ENCODE data around the gene C12orf57. TPM values are rescaled to one million over a fixed set of nuclear protein-coding genes. Genes with fewer than 3 reads are reported as not detected.

The C12orf57 gene
- polyA plus RNA-seq, 4 donors, result 124 to 184 (median 147) TPM

DNA sequence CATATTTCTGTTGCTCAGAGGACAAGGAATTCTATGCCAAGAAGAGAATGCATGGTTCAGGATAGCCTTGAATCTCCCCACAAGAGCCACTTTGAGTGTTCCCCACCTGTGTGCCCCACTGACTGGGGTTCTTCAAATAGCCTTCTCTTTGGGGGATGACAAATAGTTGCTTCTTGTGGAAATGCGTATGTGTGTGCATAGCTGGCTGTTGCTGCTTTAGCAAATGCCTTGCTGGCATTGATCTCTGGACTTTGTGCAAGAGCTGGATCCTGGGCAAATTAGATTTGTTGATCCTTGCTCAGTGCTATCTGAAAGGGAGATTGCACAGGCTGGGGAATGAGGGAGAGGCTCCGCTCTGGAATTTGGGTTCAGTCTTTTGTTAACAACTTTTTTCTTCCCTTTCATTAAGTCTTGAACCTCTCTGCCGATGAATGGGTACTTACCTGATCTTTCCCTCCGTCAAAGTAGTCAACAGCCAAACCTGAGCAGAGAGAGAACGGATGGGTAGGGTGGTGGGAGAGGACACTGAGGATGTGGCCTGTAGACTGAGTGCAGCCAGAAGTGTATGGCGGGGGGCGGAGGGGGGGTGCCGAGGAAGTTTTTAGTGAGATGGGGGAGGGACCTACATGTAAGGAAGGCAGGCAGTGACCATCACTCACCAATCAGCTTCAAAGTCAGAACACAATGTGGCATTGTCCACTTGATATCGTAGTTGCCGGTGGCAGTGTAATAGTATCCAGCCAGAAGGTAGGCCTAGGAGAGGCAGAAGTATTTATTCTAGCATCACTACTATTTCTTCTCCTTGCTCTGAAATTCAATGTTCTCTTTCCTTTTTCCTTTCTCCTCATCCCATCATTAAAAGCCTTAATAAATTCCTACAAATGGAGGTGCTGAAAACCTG, 37.6 kb downstream of the C12orf57 start:
- DNase-seq (ENCODE audit: low read depth in 4 of 4, low spot score in 3 of 4), result no peak

- DNase-seq (ENCODE audit: low read depth in 4 of 4, low spot score in 3 of 4), result no peak
These were observed 38.7 kb downstream of the C12orf57 start for GRCh38 chr12:6982532-6982931.

DNA sequence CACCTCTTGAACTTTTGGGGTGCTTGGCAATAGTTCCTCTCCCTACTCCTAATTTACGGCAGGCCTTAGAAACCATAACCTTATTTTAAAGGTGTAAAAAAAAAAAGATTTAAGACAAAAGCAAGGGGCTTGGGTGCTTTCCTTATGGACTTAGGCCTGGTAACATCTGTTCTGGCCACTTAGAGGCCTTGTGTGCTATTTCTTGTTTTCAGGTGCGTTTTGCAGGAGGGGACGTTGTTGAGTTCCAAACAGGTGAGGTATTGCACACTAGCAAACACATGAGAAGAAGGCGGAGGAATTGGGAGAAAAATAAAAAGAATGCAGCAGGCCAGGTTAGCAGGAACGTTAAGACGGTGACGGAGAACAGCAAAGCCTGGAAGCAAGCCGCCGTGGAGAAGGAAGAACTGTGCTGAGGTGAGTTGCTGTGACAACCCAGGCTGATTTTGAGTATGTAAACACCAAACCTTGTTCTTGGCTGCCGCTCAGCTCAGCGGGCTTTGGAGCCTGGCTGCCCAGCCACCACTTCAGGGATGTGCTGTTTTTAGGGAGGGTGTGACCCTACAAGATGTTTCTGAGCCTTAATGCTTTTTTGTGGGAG, 44.2 kb downstream of the C12orf57 start:
- DNase-seq (ENCODE audit: low read depth in 4 of 4, low spot score in 3 of 4), result no peak

Other genes starting within 250 kb of the C12orf57 start
- 10 to 100 TPM; 11.2 to 16.7 (median 11.3) TPM for gene PIANP, start 243.2 kb upstream of the C12orf57 start, polyA plus RNA-seq (ENCODE audit: insufficient read length in 4 of 4)
- 10 to 100 TPM; 66.4 to 74.5 (median 69.6) TPM for gene COPS7A, start 220.0 kb upstream of the C12orf57 start, polyA plus RNA-seq (ENCODE audit: insufficient read length in 4 of 4)
- gene MLF2, start 190.9 kb upstream of the C12orf57 start, polyA plus RNA-seq (ENCODE audit: insufficient read length in 4 of 4), result 100 to 1,000 TPM; 205 to 257 (median 211) TPM
- gene PTMS, start 177.7 kb upstream of the C12orf57 start, polyA plus RNA-seq (ENCODE audit: insufficient read length in 4 of 4), result 100 to 1,000 TPM; 540 to 611 (median 577) TPM
- gene LAG3, start 171.5 kb upstream of the C12orf57 start, polyA plus RNA-seq (ENCODE audit: insufficient read length in 4 of 4), result 1 to 10 TPM; 1.6 to 1.9 (median 1.7) TPM
- 10 to 100 TPM; 29.9 to 33.8 (median 31.2) TPM for gene CD4, start 154.5 kb upstream of the C12orf57 start, polyA plus RNA-seq (ENCODE audit: insufficient read length in 4 of 4)
- gene GPR162, start 122.2 kb upstream of the C12orf57 start, polyA plus RNA-seq (ENCODE audit: insufficient read length in 4 of 4), result 10 to 100 TPM; 24.6 to 41.9 (median 29.4) TPM
- gene P3H3, start 115.6 kb upstream of the C12orf57 start, polyA plus RNA-seq (ENCODE audit: insufficient read length in 4 of 4), result 10 to 100 TPM; 24.5 to 37.1 (median 29.3) TPM
- 1 to 10 TPM; 5.0 to 7.5 (median 5.5) TPM for gene GNB3, start 103.1 kb upstream of the C12orf57 start, polyA plus RNA-seq (ENCODE audit: insufficient read length in 4 of 4)
- gene CDCA3, start 92.7 kb upstream of the C12orf57 start, polyA plus RNA-seq (ENCODE audit: insufficient read length in 4 of 4), result 10 to 100 TPM; 25.2 to 26.9 (median 25.8) TPM
- 10 to 100 TPM; 56.5 to 71.2 (median 61.1) TPM for gene USP5, start 91.9 kb upstream of the C12orf57 start, polyA plus RNA-seq (ENCODE audit: insufficient read length in 4 of 4)
- gene TPI1, start 76.5 kb upstream of the C12orf57 start, polyA plus RNA-seq (ENCODE audit: insufficient read length in 4 of 4), result 100 to 1,000 TPM; 570 to 637 (median 589) TPM
- gene SPSB2, start 70.7 kb upstream of the C12orf57 start, polyA plus RNA-seq (ENCODE audit: insufficient read length in 4 of 4), result 10 to 100 TPM; 10.1 to 15.0 (median 11.8) TPM
- gene LRRC23, start 39.2 kb upstream of the C12orf57 start, polyA plus RNA-seq (ENCODE audit: insufficient read length in 4 of 4), result 10 to 100 TPM; 15.0 to 20.1 (median 17.8) TPM
- gene ENO2, start 29.4 kb upstream of the C12orf57 start, polyA plus RNA-seq (ENCODE audit: insufficient read length in 4 of 4), result 10 to 100 TPM; 12.1 to 15.7 (median 13.0) TPM
- gene ATN1, start 16.1 kb upstream of the C12orf57 start, polyA plus RNA-seq (ENCODE audit: insufficient read length in 4 of 4), result 100 to 1,000 TPM; 103 to 136 (median 119) TPM
- 10 to 100 TPM in 1 of 4 donors, 1 to 10 TPM in 1, not detected in 2; 3.8 to 10.0 TPM for gene RNU7-1, start 206 bp upstream of the C12orf57 start, polyA plus RNA-seq (ENCODE audit: insufficient read length in 4 of 4)
- gene PTPN6, start 7.3 kb downstream of the C12orf57 start, polyA plus RNA-seq (ENCODE audit: insufficient read length in 4 of 4), result 10 to 100 TPM; 19.1 to 22.4 (median 20.9) TPM
- gene PHB2, start 26.6 kb downstream of the C12orf57 start, polyA plus RNA-seq (ENCODE audit: insufficient read length in 4 of 4), result 100 to 1,000 TPM; 243 to 308 (median 261) TPM
- gene EMG1, start 26.9 kb downstream of the C12orf57 start, polyA plus RNA-seq (ENCODE audit: insufficient read length in 4 of 4), result 10 to 100 TPM; 40.1 to 48.4 (median 46.1) TPM
- 10 to 100 TPM; 57.4 to 71.3 (median 66.8) TPM for gene LPCAT3, start 74.5 kb downstream of the C12orf57 start, polyA plus RNA-seq (ENCODE audit: insufficient read length in 4 of 4)
- 10 to 100 TPM; 51.5 to 63.3 (median 56.3) TPM for gene C1S, start 116.7 kb downstream of the C12orf57 start, polyA plus RNA-seq (ENCODE audit: insufficient read length in 4 of 4)
- 10 to 100 TPM; 43.6 to 54.4 (median 52.2) TPM for gene C1R, start 148.4 kb downstream of the C12orf57 start, polyA plus RNA-seq (ENCODE audit: insufficient read length in 4 of 4)
- 10 to 100 TPM; 29.4 to 33.5 (median 32.1) TPM for gene C1RL, start 165.2 kb downstream of the C12orf57 start, polyA plus RNA-seq (ENCODE audit: insufficient read length in 4 of 4)
- 10 to 100 TPM; 46.5 to 54.0 (median 51.6) TPM for gene RBP5, start 184.9 kb downstream of the C12orf57 start, polyA plus RNA-seq (ENCODE audit: insufficient read length in 4 of 4)
- gene CLSTN3, start 186.3 kb downstream of the C12orf57 start, polyA plus RNA-seq (ENCODE audit: insufficient read length in 4 of 4), result 10 to 100 TPM; 80.8 to 88.7 (median 85.7) TPM
- gene PEX5, start 245.7 kb downstream of the C12orf57 start, polyA plus RNA-seq (ENCODE audit: insufficient read length in 4 of 4), result 10 to 100 TPM; 45.0 to 53.2 (median 49.1) TPM